Measurements from ENCODE around the gene IFNGR1.

IFNGR1 gene

DNA sequence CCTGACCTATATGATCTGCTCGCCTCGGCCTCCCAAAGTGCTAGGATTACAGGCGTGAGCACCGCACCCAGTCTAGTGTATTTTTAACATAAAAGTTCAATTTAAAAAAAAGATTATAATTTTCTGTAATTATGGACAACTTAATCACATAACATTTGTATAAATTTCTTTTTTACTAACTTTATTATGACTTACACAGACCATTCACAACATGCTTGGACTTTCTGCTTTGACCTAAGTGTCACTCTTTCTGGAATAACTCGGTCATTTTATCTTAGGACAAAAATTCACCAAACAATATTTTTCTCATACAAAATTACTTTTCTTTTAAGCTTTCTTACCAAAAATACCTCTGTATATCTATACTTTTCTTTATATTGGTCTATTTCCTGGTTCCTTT, 30.3 kb downstream of the IFNGR1 start:
- in situ Hi-C loops (cut with HindIII; ENCODE audit: low sequenced_read_pairs), result no loop called here
- H3K4me3 ChIP-seq (ENCODE audit: low read depth, low read length), result no peak overlapping the region
- TF ChIP-seq, protein P1, sequence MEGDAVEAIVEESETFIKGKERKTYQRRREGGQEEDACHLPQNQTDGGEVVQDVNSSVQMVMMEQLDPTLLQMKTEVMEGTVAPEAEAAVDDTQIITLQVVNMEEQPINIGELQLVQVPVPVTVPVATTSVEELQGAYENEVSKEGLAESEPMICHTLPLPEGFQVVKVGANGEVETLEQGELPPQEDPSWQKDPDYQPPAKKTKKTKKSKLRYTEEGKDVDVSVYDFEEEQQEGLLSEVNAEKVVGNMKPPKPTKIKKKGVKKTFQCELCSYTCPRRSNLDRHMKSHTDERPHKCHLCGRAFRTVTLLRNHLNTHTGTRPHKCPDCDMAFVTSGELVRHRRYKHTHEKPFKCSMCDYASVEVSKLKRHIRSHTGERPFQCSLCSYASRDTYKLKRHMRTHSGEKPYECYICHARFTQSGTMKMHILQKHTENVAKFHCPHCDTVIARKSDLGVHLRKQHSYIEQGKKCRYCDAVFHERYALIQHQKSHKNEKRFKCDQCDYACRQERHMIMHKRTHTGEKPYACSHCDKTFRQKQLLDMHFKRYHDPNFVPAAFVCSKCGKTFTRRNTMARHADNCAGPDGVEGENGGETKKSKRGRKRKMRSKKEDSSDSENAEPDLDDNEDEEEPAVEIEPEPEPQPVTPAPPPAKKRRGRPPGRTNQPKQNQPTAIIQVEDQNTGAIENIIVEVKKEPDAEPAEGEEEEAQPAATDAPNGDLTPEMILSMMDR (IDR thresholded peaks at IDR 0.05; ENCODE audit: low read depth, low read length, missing control alignments), result no peak
- no peak for DNase-seq (ENCODE audit: low read depth)

DNA sequence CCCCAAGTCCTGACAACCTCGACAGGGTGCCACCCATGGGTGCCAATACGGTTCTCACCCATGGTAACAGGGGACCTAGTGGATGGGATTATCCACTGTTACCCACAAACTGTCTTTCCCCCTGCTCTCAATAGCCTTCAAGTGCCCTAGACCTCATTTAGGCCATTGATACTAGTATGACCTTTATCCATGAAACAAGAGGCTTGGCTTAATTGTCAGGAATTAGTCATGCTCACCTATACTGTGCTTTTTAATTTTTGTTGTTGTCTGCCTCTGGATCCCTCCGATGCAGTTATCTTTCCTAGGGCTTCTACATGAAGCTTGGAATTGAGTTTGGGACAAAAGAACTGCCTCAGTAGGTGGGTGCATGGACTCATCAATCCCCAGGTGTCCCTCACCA, 33.9 kb downstream of the IFNGR1 start:
- DNase-seq (ENCODE audit: low read depth), result no peak
- in situ Hi-C loops (cut with HindIII; ENCODE audit: low sequenced_read_pairs), result no loop called here
- no peak overlapping the region for H3K4me3 ChIP-seq (ENCODE audit: low read depth, low read length)
- TF ChIP-seq, protein P1 (IDR thresholded peaks at IDR 0.05; ENCODE audit: low read depth, low read length, missing control alignments), result no peak

- H3K4me3 ChIP-seq (ENCODE audit: low read depth, low read length), result no peak overlapping the region
- DNase-seq (ENCODE audit: low read depth), result no peak
- TF ChIP-seq, protein P1 (IDR thresholded peaks at IDR 0.05; ENCODE audit: low read depth, low read length, missing control alignments), result no peak
- in situ Hi-C loops (cut with HindIII; ENCODE audit: low sequenced_read_pairs), result no loop called here
These were observed 36.5 kb downstream of the IFNGR1 start for GRCh38 chr6:137182654-137183073.

- in situ Hi-C loops (cut with HindIII; ENCODE audit: low sequenced_read_pairs), result no loop called here
- no peak for DNase-seq (ENCODE audit: low read depth)
- H3K4me3 ChIP-seq (ENCODE audit: low read depth, low read length), result no peak overlapping the region
- TF ChIP-seq, protein P1 (IDR thresholded peaks at IDR 0.05; ENCODE audit: low read depth, low read length, missing control alignments), result no peak
These were observed 37.1 kb downstream of the IFNGR1 start for GRCh38 chr6:137181891-137182653.

DNA sequence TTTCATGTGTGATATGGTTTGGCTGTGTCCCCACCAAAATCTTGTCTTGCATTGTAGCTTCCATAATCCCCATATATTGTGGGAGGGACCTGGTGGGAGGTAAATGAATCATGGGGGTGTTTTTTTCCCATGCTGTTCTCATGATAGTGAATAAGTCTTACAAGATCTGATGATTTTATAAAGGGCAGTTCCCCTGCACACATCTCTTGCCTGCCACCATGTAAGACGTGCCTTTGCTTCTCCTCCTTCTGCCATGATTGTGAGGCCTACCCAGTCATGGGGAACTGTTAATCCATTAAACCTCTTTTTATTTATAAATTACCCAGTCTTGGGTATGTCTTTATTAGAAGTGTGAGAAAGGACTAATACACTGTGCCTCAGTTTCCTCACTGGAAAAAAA, 41.6 kb downstream of the IFNGR1 start:
- TF ChIP-seq, protein P1 (IDR thresholded peaks at IDR 0.05; ENCODE audit: low read depth, low read length, missing control alignments), result no peak
- in situ Hi-C loops (cut with HindIII; ENCODE audit: low sequenced_read_pairs), result no loop called here
- DNase-seq (ENCODE audit: low read depth), result no peak
- H3K4me3 ChIP-seq (ENCODE audit: low read depth, low read length), result no peak overlapping the region

GRCh38 chr6:137176729-137177128, 42.5 kb downstream of the IFNGR1 start:
- no peak overlapping the region for H3K4me3 ChIP-seq (ENCODE audit: low read depth, low read length)
- no peak for DNase-seq (ENCODE audit: low read depth)
- in situ Hi-C loops (cut with HindIII; ENCODE audit: low sequenced_read_pairs), result no loop called here
- TF ChIP-seq, protein P1 (IDR thresholded peaks at IDR 0.05; ENCODE audit: low read depth, low read length, missing control alignments), result no peak

Data from astrocyte of the cerebellum (primary cell).